H9 (cell line): Measurements from ENCODE around the gene E2F4. TPM values are rescaled to one million over a fixed set of nuclear protein-coding genes. Genes with fewer than 3 reads are reported as not detected.

Source experiments
- DNase-seq: peaks from one replicate; pipeline ENCODE4 v3.0.0-alpha.2; 2017
- H2AFZ ChIP-seq: one replicate; pipeline ENCODE4 v1.6.1; 2013; ENCODE audit warnings: mild to moderate bottlenecking, low read length, control low read depth, moderate library complexity
- H2AK5ac ChIP-seq: 2 replicates; pipeline ENCODE4 v1.6.1; 2013; ENCODE audit warnings: low read length, control low read depth, mixed read lengths; ENCODE audit not compliant: insufficient read length
- H2BK120ac ChIP-seq: one replicate; pipeline ENCODE4 v1.6.1; 2013; ENCODE audit warnings: low read depth, mild to moderate bottlenecking, low read length, control low read depth, inconsistent platforms; ENCODE audit not compliant: poor library complexity, severe bottlenecking
- H2BK12ac ChIP-seq: 2 replicates; pipeline ENCODE4 v1.6.1; 2013; ENCODE audit warnings: low read length, control low read depth, mixed read lengths, low read depth; ENCODE audit not compliant: insufficient read length
- H2BK15ac ChIP-seq: 2 replicates; pipeline ENCODE4 v1.6.1; 2013; ENCODE audit warnings: low read depth, low read length, control low read depth
- H2BK20ac ChIP-seq: one replicate; pipeline ENCODE4 v1.6.1; 2013; ENCODE audit warnings: low read depth, mild to moderate bottlenecking, low read length, control low read depth, inconsistent platforms; ENCODE audit not compliant: poor library complexity, severe bottlenecking
- H2BK5ac ChIP-seq: 2 replicates; pipeline ENCODE4 v1.6.1; 2013; ENCODE audit warnings: low read length, control low read depth, mixed read lengths; ENCODE audit not compliant: insufficient read length
- H3K14ac ChIP-seq: 2 replicates; pipeline ENCODE4 v1.6.1; 2013; ENCODE audit warnings: low read length, control low read depth; ENCODE audit not compliant: insufficient read depth
- H3K18ac ChIP-seq: 2 replicates; pipeline ENCODE4 v1.6.1; 2013; ENCODE audit warnings: low read depth, mild to moderate bottlenecking, mixed read lengths, low read length, control low read depth; ENCODE audit not compliant: insufficient read length
- H3K23ac ChIP-seq: 2 replicates; pipeline ENCODE4 v1.6.1; 2013; ENCODE audit warnings: low read length, control low read depth, mixed read lengths, low read depth; ENCODE audit not compliant: insufficient read length
- H3K23me2 ChIP-seq: 2 replicates; pipeline ENCODE4 v1.6.1; 2013; ENCODE audit warnings: low read depth, mild to moderate bottlenecking, mixed read lengths, low read length, control low read depth; ENCODE audit not compliant: insufficient read length, poor library complexity, severe bottlenecking
- H3K27ac ChIP-seq: 2 replicates; pipeline ENCODE4 v1.5.1; 2013; ENCODE audit warnings: low read length, control low read depth, mixed read lengths, low read depth; ENCODE audit not compliant: insufficient read length
- H3K27me3 ChIP-seq: 2 replicates; pipeline ENCODE4 v1.6.1; 2013; ENCODE audit warnings: low read length, control low read depth, inconsistent platforms; ENCODE audit not compliant: insufficient read depth
- H3K4ac ChIP-seq: 2 replicates; pipeline ENCODE4 v1.6.1; 2013; ENCODE audit warnings: low read depth, mild to moderate bottlenecking, control low read depth, inconsistent platforms, low read length, moderate library complexity
- H3K4me1 ChIP-seq: 2 replicates; pipeline ENCODE4 v1.6.1; 2013; ENCODE audit warnings: low read length, control low read depth, inconsistent platforms; ENCODE audit not compliant: insufficient read depth
- H3K4me2 ChIP-seq: 2 replicates; pipeline ENCODE4 v1.6.1; 2013; ENCODE audit warnings: low read length, control low read depth, mixed read lengths; ENCODE audit not compliant: insufficient read length, insufficient read depth
- H3K56ac ChIP-seq: 2 replicates; pipeline ENCODE4 v1.6.1; 2013; ENCODE audit warnings: low read depth, mild to moderate bottlenecking, mixed read lengths, low read length, control low read depth; ENCODE audit not compliant: insufficient read length
- H3K79me1 ChIP-seq: 2 replicates; pipeline ENCODE4 v1.6.1; 2013; ENCODE audit warnings: low read depth, mild to moderate bottlenecking, moderate library complexity, low read length, control low read depth, inconsistent platforms; ENCODE audit not compliant: insufficient read depth, poor library complexity, severe bottlenecking
- H3K79me2 ChIP-seq: 2 replicates; pipeline ENCODE4 v1.6.1; 2013; ENCODE audit warnings: low read length, control low read depth, inconsistent platforms; ENCODE audit not compliant: insufficient read depth
- H3K9ac ChIP-seq: 2 replicates; pipeline ENCODE4 v1.6.1; 2013; ENCODE audit warnings: low read length, control low read depth, mixed read lengths; ENCODE audit not compliant: insufficient read length; ENCODE audit errors: extremely low read depth
- H3K9me3 ChIP-seq: one replicate; pipeline ENCODE4 v1.6.1; 2013; ENCODE audit warnings: low read depth, low read length, inconsistent platforms; ENCODE audit not compliant: control insufficient read depth
- H3T11ph ChIP-seq: one replicate; pipeline ENCODE4 v1.6.1; 2013; ENCODE audit warnings: mild to moderate bottlenecking, low read length, control low read depth, inconsistent platforms
- H4K20me1 ChIP-seq: one replicate; pipeline ENCODE4 v1.6.1; 2013; ENCODE audit not compliant: control insufficient read depth, insufficient read length, insufficient read depth
- H4K5ac ChIP-seq: 2 replicates; pipeline ENCODE4 v1.6.1; 2013; ENCODE audit warnings: low read depth, mild to moderate bottlenecking, mixed read lengths, low read length, control low read depth; ENCODE audit not compliant: insufficient read length
- H4K8ac ChIP-seq: replicated peaks from 2 replicates; pipeline ENCODE4 v1.6.1; 2013; ENCODE audit warnings: low read length, control low read depth, mixed read lengths, low read depth; ENCODE audit not compliant: insufficient read length
- H4K91ac ChIP-seq: 2 replicates; pipeline ENCODE4 v1.6.1; 2013; ENCODE audit warnings: low read depth, mild to moderate bottlenecking, moderate library complexity, mixed read lengths, low read length, control low read depth; ENCODE audit not compliant: insufficient read length
- H3K27ac Mint-ChIP-seq, 3 experiments: 2 replicates in 2 of 3; 3 replicates in 1 of 3; pipeline ENCODE4 v1.8.0; 2020 to 2021; ENCODE audit warnings: mixed read lengths in 3 of 3, mild to moderate bottlenecking in 1 of 3, moderate library complexity in 1 of 3
- H3K27me3 Mint-ChIP-seq: 2 replicates; pipeline ENCODE4 v1.8.0; 2021; ENCODE audit warnings: low read depth, mild to moderate bottlenecking, moderate library complexity, mixed read lengths
- H3K36me3 Mint-ChIP-seq, 3 experiments: 2 replicates in 2 of 3; 3 replicates in 1 of 3; pipeline ENCODE4 v1.8.0; 2020 to 2021; ENCODE audit warnings: low read depth in 3 of 3, mixed read lengths in 3 of 3; ENCODE audit not compliant: insufficient read depth in 1 of 3
- H3K4me1 Mint-ChIP-seq, 2 experiments: 2 replicates each; pipeline ENCODE4 v1.8.0; 2020; ENCODE audit warnings: mixed read lengths in 2 of 2
- H3K4me3 Mint-ChIP-seq, 2 experiments: 2 replicates in 1 of 2; 3 replicates in 1 of 2; pipeline ENCODE4 v1.8.0; 2020 to 2021; ENCODE audit warnings: mild to moderate bottlenecking in 2 of 2, mixed read lengths in 2 of 2, moderate library complexity in 1 of 2
- H3K9me3 Mint-ChIP-seq, 2 experiments: 2 replicates in 1 of 2; 3 replicates in 1 of 2; pipeline ENCODE4 v1.8.0; 2020; ENCODE audit warnings: mild to moderate bottlenecking in 2 of 2, mixed read lengths in 2 of 2, moderate library complexity in 1 of 2
- CTCF ChIP-seq: fragments of 200-600 bp; sonication (generic); conservative IDR thresholded peaks from 3 replicates; pipeline ENCODE4 v1.8.0; 2021; ENCODE audit warnings: antibody characterized with exemption, mild to moderate bottlenecking
- WGBS: extraction: QIAGEN DNeasy Blood & Tissue Kit; methylation state at CpG from one replicate; pipeline ENCODE4 v1.1.7; 2013; ENCODE audit warnings: missing lambda C conversion rate, low lambda C conversion rate, mixed read lengths; ENCODE audit not compliant: insufficient read length; ENCODE audit errors: extremely low coverage; 5-methylcytosine and 5-hydroxymethylcytosine counted together
- total RNA-seq: library from RNA; stranded (reverse); gene quantifications from 2 replicates; pipeline ENCODE4 v1.2.1, GENCODE V29; 2021

Gene E2F4
- total RNA-seq, 1 experiment from 2014 or later, result 116 TPM

- Mint-ChIP-seq H3K27me3 (peaks cover 38% of the 10 kb centered on the region), H3K36me3 (peaks cover 0 to 7% (median 4%) of the 10 kb centered on the region in 3 experiments; a peak in 2 of 7 replicates), H3K4me1 (peaks cover 17 to 18% of the 10 kb centered on the region in 2 experiments), H3K9me3 (no peaks in the 10 kb centered on the region), H3K4me3 (no peak overlapping the region), H3K27ac (no peak overlapping the region)
- Histone ChIP-seq H3K23me2 (peaks cover 22% of the 10 kb centered on the region), H3K14ac (no peak overlapping the region), H3K79me1 (no peaks in the 10 kb centered on the region), H3K9me3 (no peaks in the 10 kb centered on the region), H2AFZ (no peak overlapping the region), H4K20me1 (no peaks in the 10 kb centered on the region), H3K23ac (no peak overlapping the region), H3K9ac (no peak overlapping the region), H3T11ph (no peak overlapping the region), H2BK12ac (no peak overlapping the region), H2BK15ac (no peak overlapping the region), H4K8ac (no peak overlapping the region), H2AK5ac (no peak overlapping the region), H2BK120ac (no peak overlapping the region), H3K56ac (no peak overlapping the region), H3K4me1 (peaks cover 2% of the 10 kb centered on the region; the same call in 1 of the 2 replicates), H4K91ac (no peak overlapping the region), H3K27me3 (peaks cover 8% of the 10 kb centered on the region; the same call in 1 of the 2 replicates), H3K4ac (no peak overlapping the region), H3K18ac (no peak overlapping the region), H2BK5ac (no peak overlapping the region), H3K79me2 (no peaks in the 10 kb centered on the region), H2BK20ac (no peak overlapping the region), H4K5ac (no peak overlapping the region), H3K4me2 (no peak overlapping the region), H3K27ac (no peak overlapping the region)
- no CpG with 5 or more reads among the region's 16 CpGs for WGBS
- TF ChIP-seq CTCF, result no peak
- DNase-seq, result no peak
Measured at GRCh38 chr16:67180166-67180565, 11.8 kb upstream of the E2F4 start.
